ENCODE data around the gene DDIAS.
"Not testable (repeated sequence)": the region's sequence is repeated elsewhere in the genome, so short reads cannot be mapped to it uniquely, and the experiment has no call there.

DDIAS gene

GRCh38 chr11:82900277-82901164 lies 1.0 kb upstream of the DDIAS start, which contains the start of gene PRCP:
PRCP (minus strand) TSS chr11:82900430; CDS start chr11:82900402, 28 bp downstream.
- Mint-ChIP-seq H3K27me3 (no peaks in the 10 kb centered on the region), H3K27ac (peak within 1 kb of the TSS; percentile 100), H3K4me1 (ENCODE audit: low read depth) (peaks cover 60% of the 10 kb centered on the region), H3K9me3 (ENCODE audit: low read depth) (no peaks in the 10 kb centered on the region), H3K4me3 (peak within 1 kb of the TSS; percentile 100), H3K36me3 (peaks cover 2% of the 10 kb centered on the region)

- peak overlapping the region; percentile 100 for H3K27ac Mint-ChIP-seq
- H3K27me3 Mint-ChIP-seq = no peaks in the 10 kb centered on the region
- H3K4me3 Mint-ChIP-seq = peak overlapping the region; percentile 100
- H3K9me3 Mint-ChIP-seq (ENCODE audit: low read depth) = no peaks in the 10 kb centered on the region
- no peaks in the 10 kb centered on the region for H3K36me3 Mint-ChIP-seq
- H3K4me1 Mint-ChIP-seq (ENCODE audit: low read depth) = peaks cover 58% of the 10 kb centered on the region
These were observed 468 bp downstream of the DDIAS start for GRCh38 chr11:82901922-82902485.

- no peak overlapping the region for H3K27ac Mint-ChIP-seq
- no peaks in the 10 kb centered on the region for H3K27me3 Mint-ChIP-seq
- peaks cover 60% of the 10 kb centered on the region for H3K4me1 Mint-ChIP-seq (ENCODE audit: low read depth)
These were observed 1.3 kb downstream of the DDIAS start for GRCh38 chr11:82902880-82903279.

GRCh38 chr11:82903843-82904586 lies 2.5 kb downstream of the DDIAS start:
- Mint-ChIP-seq H3K4me3 (peak overlapping the region; percentile 100), H3K27ac (peak overlapping the region; percentile 2), H3K36me3 (no peaks in the 10 kb centered on the region), H3K27me3 (no peaks in the 10 kb centered on the region), H3K9me3 (ENCODE audit: low read depth) (no peaks in the 10 kb centered on the region), H3K4me1 (ENCODE audit: low read depth) (peaks cover 61% of the 10 kb centered on the region)

More at GRCh38 chr11:82902880-82903279, 1.3 kb downstream of the DDIAS start:
- Mint-ChIP-seq H3K4me3 (peak overlapping the region; percentile 100), H3K9me3 (ENCODE audit: low read depth) (no peaks in the 10 kb centered on the region), H3K36me3 (no peaks in the 10 kb centered on the region)

GRCh38 chr11:82906236-82906635 lies 4.7 kb downstream of the DDIAS start:
- Mint-ChIP-seq H3K27ac (peak overlapping the region; percentile 16), H3K4me3 (peak overlapping the region; percentile 51)

GRCh38 chr11:82906931-82907330 lies 5.4 kb downstream of the DDIAS start:
- Mint-ChIP-seq H3K9me3 (ENCODE audit: low read depth) (no peaks in the 10 kb centered on the region), H3K36me3 (peaks cover 6% of the 10 kb centered on the region), H3K4me3 (peak overlapping the region; percentile 21), H3K27ac (peak overlapping the region; percentile 16), H3K27me3 (no peaks in the 10 kb centered on the region), H3K4me1 (ENCODE audit: low read depth) (peaks cover 52% of the 10 kb centered on the region)

More at GRCh38 chr11:82906236-82906635, 4.7 kb downstream of the DDIAS start:
- Mint-ChIP-seq H3K27me3 (no peaks in the 10 kb centered on the region), H3K4me1 (ENCODE audit: low read depth) (peaks cover 53% of the 10 kb centered on the region), H3K9me3 (ENCODE audit: low read depth) (no peaks in the 10 kb centered on the region), H3K36me3 (no peaks in the 10 kb centered on the region)

- no peaks in the 10 kb centered on the region for H3K9me3 Mint-ChIP-seq (ENCODE audit: low read depth)
- H3K36me3 Mint-ChIP-seq = peaks cover 6% of the 10 kb centered on the region
- H3K4me3 Mint-ChIP-seq = no peak overlapping the region
- no peak overlapping the region for H3K27ac Mint-ChIP-seq
- H3K4me1 Mint-ChIP-seq (ENCODE audit: low read depth) = peaks cover 50% of the 10 kb centered on the region
- no peaks in the 10 kb centered on the region for H3K27me3 Mint-ChIP-seq
These were observed 5.8 kb downstream of the DDIAS start for GRCh38 chr11:82907371-82907770.

- Mint-ChIP-seq H3K27me3 (no peaks in the 10 kb centered on the region), H3K36me3 (peaks cover 10% of the 10 kb centered on the region), H3K27ac (no peak overlapping the region), H3K9me3 (ENCODE audit: low read depth) (no peaks in the 10 kb centered on the region), H3K4me3 (no peak overlapping the region), H3K4me1 (ENCODE audit: low read depth) (peaks cover 41% of the 10 kb centered on the region)
These were observed 6.8 kb downstream of the DDIAS start for GRCh38 chr11:82908311-82908710.

GRCh38 chr11:82909015-82909640 lies 7.6 kb downstream of the DDIAS start:
- Mint-ChIP-seq H3K27ac (peak overlapping the region; percentile 2), H3K4me3 (no peak overlapping the region), H3K27me3 (no peaks in the 10 kb centered on the region), H3K4me1 (ENCODE audit: low read depth) (peaks cover 34% of the 10 kb centered on the region), H3K9me3 (ENCODE audit: low read depth) (no peaks in the 10 kb centered on the region), H3K36me3 (peaks cover 10% of the 10 kb centered on the region)

- not testable (repeated sequence) for H3K27me3 Mint-ChIP-seq; H3K9me3 Mint-ChIP-seq (ENCODE audit: low read depth)
- peak overlapping the region; percentile 88 for H3K27ac Mint-ChIP-seq
- H3K4me1 Mint-ChIP-seq (ENCODE audit: low read depth) = peaks cover 54% of the 10 kb centered on the region
- H3K36me3 Mint-ChIP-seq = peaks cover 58% of the 10 kb centered on the region
- H3K4me3 Mint-ChIP-seq = peak overlapping the region; percentile 75
These were observed 18.2 kb downstream of the DDIAS start for GRCh38 chr11:82919786-82920185.

- not testable (repeated sequence) for H3K9me3 Mint-ChIP-seq (ENCODE audit: low read depth); H3K27me3 Mint-ChIP-seq
- peak overlapping the region; percentile 88 for H3K27ac Mint-ChIP-seq
- H3K36me3 Mint-ChIP-seq = peaks cover 53% of the 10 kb centered on the region
- peaks cover 54% of the 10 kb centered on the region for H3K4me1 Mint-ChIP-seq (ENCODE audit: low read depth)
- H3K4me3 Mint-ChIP-seq = peak overlapping the region; percentile 75
These were observed 18.7 kb downstream of the DDIAS start for GRCh38 chr11:82920227-82920626.

GRCh38 chr11:82922396-82923173 lies 21.0 kb downstream of the DDIAS start:
- Mint-ChIP-seq H3K36me3 (peaks cover 40% of the 10 kb centered on the region), H3K4me3 (peak overlapping the region; percentile 21)

GRCh38 chr11:82924522-82925224 lies 23.1 kb downstream of the DDIAS start:
- Mint-ChIP-seq H3K9me3 (ENCODE audit: low read depth) (peaks cover 3% of the 10 kb centered on the region), H3K27ac (no peak overlapping the region), H3K4me3 (no peak overlapping the region), H3K36me3 (peaks cover 24% of the 10 kb centered on the region), H3K27me3 (no peaks in the 10 kb centered on the region), H3K4me1 (ENCODE audit: low read depth) (peaks cover 61% of the 10 kb centered on the region)

More at GRCh38 chr11:82922396-82923173, 21.0 kb downstream of the DDIAS start:
- not testable (repeated sequence) for H3K9me3 Mint-ChIP-seq (ENCODE audit: low read depth); H3K27me3 Mint-ChIP-seq
- peak overlapping the region; percentile 47 for H3K27ac Mint-ChIP-seq
- H3K4me1 Mint-ChIP-seq (ENCODE audit: low read depth) = peaks cover 62% of the 10 kb centered on the region
